IPS-NIHi11 (cell line): ENCODE results near the gene RRP7A.
"Not testable (repeated sequence)": the region's sequence is repeated elsewhere in the genome, so short reads cannot be mapped to it uniquely, and the experiment has no call there.

ENCODE experiments used
- DNase-seq: peaks from one replicate; pipeline ENCODE4 v3.0.0; 2012; ENCODE audit warnings: mixed read lengths, low spot score

Gene RRP7A

GRCh38 chr22:42495533-42496141 lies 24.0 kb downstream of the RRP7A start:
- not testable (repeated sequence) for DNase-seq

DNA sequence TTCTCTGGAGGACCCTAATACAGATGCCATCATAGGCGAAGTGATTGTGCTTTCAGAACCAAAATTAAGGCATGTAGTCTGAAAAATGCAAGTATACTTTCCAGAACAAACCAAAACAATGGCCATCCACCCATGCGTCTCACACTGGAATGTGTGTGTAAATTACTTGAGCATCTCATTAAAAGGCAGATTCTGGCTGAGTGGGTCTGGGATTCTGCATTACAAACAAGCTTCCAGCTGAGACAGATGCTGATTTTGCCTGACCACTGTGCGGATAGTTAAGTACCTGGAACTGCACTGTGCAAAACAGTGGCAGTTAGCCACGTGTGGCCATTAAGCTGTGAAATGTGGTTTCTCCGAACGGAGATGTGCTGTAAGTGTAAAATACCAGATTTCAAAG lies 26.2 kb downstream of the RRP7A start:
- peak; percentile 30 for DNase-seq

GRCh38 chr22:42492323-42492690 lies 27.3 kb downstream of the RRP7A start:
- DNase-seq: no peak

DNA sequence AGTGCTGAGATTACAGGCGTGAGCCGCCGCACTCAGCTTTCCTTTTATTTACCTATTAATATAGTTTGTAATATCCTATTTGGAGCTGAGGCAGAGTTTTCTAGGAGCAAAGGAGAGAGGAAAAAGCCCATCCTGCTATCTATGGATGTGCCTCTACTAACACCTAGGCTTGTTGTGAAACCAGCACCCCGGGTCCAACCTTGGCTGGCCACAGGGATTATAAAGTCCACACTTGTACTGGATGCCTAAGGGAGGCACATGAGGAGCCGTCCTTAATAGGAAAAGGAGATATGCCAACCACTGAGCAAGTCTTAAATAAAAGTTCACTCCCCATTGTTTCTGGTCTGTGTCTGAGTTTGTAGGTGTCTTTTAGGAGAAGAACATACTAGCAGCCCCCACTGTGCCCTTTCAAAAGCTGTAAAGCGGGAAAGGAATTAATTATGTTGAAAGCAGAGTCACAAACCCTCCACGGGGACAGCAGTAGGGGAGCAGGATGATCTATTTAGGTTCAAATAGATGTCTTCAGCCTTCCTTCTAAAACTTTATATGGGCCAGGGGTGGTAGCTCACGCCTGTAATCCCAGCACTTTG lies 29.3 kb downstream of the RRP7A start:
- DNase-seq: no peak

GRCh38 chr22:42489000-42489399 lies 30.6 kb downstream of the RRP7A start:
- no peak for DNase-seq

DNA sequence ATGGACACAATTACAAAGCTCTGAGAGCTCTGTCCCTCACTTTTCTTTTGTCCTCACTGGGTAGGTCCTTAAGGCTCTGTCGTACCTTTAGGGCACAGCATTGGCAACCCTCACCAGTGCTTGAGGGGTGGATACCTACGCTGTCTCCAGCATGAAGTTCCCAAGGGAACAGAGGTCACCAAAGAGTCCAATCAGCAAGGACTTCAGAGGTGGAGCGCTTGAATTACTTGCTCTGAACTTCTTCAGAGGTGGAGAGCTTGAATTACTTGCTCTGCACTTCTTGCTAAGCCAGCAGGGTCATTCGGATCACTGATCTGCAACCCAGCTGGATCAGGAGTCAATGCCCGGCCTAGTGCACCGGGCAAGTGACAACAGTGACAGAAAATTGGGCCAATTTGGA lies 35.1 kb downstream of the RRP7A start:
- DNase-seq: no peak

DNA sequence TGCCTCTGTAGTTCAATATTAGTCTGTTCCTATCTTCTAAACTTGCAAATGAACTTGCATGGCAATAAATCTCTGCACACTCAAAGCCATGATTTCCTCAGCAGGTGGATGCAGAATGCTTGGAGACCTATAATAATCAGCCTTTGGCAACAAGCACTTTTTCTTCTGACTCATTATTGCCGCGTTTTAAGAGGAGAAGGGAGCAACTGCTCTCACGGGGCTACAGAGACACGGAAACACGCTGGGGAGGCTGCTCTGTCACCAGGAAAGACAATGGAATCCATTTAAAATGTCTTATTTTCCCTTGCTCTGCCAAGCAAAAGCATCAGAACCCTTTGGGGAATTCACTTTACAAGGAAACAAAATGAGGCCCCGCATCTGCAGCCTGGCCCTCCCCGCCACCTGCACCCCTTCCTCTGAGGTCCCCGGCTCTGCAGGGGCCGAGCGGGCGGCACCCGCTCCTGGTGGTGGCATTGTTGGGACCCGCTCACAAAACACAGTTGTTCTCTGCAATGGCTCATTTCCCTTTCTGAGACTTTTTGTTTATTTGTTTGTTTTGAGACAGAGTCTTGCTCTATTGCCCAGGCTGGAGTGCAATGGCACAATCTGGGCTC lies 35.9 kb downstream of the RRP7A start:
- not testable (repeated sequence) for DNase-seq

- DNase-seq: no peak
These were observed 44.5 kb downstream of the RRP7A start for GRCh38 chr22:42475122-42475521.

DNA sequence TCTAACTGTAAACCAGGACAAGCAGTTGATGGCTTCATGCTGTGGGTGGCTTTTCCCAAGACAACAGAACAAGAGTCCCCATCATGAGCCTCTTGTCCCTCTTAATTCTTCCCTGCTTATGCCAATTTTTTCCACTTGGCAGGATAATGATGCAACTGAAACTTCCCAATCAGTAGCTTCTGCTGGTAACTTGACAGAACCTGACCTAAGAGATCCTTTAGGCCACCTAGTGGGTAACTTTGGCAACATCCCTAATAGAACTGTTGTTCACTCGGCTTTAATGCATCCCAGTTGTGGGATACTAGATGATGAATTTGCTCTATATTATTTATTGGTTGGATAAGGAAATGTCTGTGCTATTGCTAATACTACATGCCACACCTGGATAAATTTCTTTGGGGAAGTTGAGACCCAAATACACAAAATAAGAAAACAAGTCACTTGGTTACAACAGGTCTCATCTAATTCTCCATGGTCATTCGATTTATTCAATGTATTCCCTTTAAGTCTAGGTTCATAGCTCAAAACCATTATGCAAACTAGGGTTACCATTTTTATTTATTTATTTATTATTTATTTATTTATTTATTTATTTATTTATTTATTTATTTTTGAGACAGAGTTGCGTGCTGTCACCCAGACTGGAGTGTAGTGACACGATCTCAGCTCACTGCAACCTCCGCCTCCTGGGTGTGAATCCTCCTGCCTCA lies 46.0 kb downstream of the RRP7A start:
- peak; percentile 49 for DNase-seq

DNA sequence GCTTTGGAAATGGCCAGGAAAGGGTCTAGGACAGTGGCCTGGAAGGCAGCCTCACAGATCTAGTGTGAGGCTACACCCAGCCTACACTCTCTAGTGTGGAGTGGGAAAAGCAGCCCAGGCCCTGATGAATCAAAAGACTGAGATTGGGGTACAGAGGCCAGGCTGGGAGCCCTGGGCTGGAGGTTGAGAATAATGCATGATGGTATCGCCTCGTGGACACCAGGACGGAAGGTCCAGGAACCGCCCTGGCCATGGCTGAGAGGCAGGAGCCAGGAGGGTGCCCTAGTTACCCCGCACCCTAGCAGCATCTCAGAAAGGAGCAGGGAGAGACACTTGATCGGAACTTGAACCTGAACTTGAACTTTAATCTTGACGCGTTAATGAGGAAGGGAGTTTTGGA lies 46.9 kb downstream of the RRP7A start:
- no peak for DNase-seq

- DNase-seq: no peak
These were observed 48.2 kb downstream of the RRP7A start for GRCh38 chr22:42471441-42471840.

DNA sequence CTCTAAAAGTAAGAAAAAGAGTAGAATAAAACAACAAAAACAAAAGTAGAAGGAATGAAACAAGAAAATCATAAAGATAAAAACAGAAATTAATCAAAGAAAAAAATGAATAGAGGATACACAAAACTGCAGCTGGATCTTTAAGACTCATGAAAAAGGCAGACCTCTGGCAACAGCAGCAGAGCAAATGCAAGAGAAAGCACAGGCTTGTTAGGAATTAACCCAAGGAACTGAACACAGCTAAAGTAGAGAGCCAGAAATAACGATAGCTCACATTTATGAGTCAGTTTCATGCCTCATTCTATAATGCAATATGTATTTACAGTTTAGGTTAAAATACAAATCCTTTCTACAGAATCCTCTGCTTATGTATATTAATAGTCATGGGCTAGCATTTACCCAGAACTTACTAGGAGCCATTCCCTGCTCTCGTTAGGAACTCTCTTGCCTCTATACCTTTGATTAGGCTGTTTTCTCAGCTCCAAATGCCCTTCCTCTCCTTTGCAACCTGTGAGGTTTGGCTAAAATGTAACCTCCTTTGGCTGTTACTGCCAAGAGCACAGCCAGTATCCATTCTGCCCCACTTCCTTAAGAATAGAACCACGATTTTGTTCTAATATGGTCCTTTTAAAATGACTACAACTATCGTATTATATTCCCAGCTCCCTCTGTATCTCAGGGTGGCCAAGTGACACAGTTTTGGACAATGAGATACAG lies 49.1 kb downstream of the RRP7A start:
- DNase-seq: no peak

DNA sequence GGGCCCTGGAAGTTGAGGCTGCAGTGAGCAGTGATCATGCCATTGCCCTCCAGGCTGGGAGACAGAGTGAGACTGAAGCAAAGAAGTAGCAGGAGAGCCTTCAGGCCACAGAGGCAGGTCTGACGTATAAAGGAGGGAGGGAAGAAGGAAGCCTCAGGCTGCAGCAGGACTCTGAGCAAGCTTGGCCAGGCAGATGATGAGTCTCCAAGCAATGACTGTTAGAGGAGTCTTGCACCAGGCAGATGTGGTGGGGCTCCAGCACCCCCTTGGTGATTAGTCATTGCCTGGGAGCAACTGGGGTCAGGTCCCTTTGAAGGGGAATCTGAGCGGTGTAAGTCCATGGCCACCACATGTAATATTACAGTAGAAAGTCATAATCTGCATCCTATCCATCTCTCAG lies 50.8 kb downstream of the RRP7A start:
- no peak for DNase-seq

- DNase-seq: no peak
These were observed 57.6 kb downstream of the RRP7A start for GRCh38 chr22:42462016-42462415.

- DNase-seq: peak; percentile 51
These were observed 58.1 kb downstream of the RRP7A start for GRCh38 chr22:42461511-42461910.
